HG03175 (cell line): ENCODE results near the gene ALDH18A1.
"Not testable (repeated sequence)": the region's sequence is repeated elsewhere in the genome, so short reads cannot be mapped to it uniquely, and the experiment has no call there.

Source experiments
- ATAC-seq: cut with Tn5 transposase; IDR thresholded peaks from one replicate; pipeline ENCODE4 v1.9.1; 2021; ENCODE audit warnings: mild to moderate bottlenecking, moderate library complexity; ENCODE audit not compliant: unreplicated experiment

Gene ALDH18A1

GRCh38 chr10:95656291-95657164 is at the start of gene ALDH18A1:
Gene ALDH18A1 (minus strand): TSS chr10:95656711. CDS start chr10:95653377, 3,334 bp downstream.
- peak; percentile 85 for ATAC-seq

DNA sequence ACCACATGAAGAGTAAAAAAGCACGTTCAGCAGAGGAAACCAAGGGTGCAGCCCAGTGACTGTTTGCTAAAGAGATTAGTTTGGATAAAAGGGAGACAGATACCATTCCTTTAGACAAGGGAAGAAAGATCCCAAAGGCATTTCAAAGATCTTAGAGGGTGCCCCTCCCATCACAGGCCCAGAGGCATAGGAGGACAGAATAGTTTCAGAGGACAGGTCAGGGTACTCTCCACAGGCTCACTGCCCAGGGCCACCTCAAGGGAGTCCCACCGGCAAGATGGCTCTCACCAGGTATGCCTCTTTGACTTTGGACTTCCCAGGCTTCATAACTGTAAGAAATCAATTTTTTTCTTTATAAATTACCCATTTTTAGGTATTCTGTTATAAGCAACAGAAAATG is 41.9 kb upstream of the ALDH18A1 start:
- ATAC-seq, result no peak

GRCh38 chr10:95697429-95697828 is 40.9 kb upstream of the ALDH18A1 start:
- ATAC-seq, result peak; percentile 34

DNA sequence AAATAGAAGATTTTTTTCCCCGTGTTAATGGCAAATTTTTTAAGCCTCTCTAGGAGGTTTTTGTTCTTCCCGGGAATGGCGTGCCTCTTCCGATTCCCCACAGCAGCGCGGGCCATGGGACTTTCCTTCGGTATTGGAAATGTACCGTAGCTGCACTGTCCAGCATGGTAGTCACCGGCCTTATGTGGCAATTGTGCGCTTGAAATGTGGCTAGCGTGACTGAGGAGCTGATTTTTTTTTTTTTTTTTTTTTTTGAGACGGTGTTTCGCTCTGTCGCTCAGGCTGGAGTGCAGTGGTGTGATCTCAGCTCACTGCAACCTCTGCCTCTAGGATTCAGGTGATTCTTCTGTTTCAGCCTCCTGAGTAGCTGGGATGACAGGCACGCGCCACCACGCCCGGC is 38.2 kb upstream of the ALDH18A1 start:
- ATAC-seq, result no peak

- peak; percentile 98 for ATAC-seq
Observed at GRCh38 chr10:95693668-95694534, 37.4 kb upstream of the ALDH18A1 start, which contains the start of gene TCTN3. Gene TCTN3 (minus strand): TSS chr10:95693927. CDS start chr10:95693899, 28 bp downstream.

DNA sequence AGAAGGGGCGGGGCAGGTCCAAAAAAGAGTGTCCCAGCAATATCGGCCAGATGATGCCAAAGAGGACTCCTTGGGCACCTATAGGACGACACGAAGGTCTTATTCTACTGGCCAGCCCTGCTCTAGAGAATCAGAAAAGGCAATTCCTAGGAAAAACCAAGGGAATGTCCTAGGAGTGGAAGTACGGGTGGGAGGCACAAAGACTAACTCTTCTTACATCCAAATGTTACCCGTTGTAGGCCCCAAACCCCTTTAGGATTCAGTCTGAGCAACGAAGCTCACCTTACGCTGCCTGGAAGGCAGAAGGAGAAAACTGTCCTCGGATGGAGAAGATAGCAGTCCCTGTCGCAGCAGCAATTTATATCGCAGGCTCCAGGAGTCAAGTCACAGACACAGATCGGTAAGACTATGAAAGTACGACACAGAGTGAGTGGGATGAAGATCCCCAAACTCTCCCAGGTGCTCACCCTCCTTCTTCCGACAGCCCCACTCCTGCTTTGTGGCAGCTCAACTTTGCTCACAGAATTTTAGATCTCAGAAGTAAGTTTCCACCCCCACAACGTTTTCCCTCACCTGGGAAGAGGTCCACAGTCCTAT is 36.7 kb upstream of the ALDH18A1 start:
- ATAC-seq, result no peak

DNA sequence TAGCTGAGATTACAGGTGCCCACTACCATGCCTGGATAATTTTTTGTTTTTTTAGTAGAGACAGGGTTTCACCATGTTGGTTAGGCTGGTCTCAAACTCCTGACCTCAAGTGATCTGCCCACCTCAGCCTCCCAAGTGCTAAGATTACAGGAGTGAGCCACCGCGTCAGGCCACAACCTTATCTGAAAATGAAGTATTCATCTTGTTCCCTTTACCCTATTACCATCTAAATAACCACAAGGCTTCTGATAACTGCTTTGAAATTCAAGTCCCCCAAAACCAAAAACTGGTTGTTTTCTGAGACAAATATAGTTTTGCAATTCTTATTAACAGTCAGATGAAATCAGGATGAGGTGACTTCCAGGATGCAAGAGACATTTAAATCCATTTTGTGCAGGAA is 34.8 kb upstream of the ALDH18A1 start:
- ATAC-seq, result no peak

DNA sequence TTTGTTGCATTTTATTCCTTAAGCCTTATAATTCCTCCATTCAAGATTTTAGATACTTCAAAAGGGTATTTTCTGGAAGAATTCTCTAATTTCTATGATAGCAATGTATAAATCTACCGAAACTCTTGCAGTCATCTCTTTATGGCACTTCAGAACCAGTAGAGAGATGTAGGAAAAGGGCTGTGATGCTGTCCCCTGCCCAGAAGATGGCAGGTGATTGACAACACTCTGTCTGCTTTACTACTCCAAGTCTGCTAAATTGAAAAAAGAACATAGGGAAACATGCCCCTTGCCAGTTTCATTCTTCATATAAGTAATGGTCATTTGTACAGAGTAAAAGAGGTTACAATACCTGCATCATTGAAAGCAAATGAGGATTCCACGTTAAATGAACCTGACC is 32.1 kb upstream of the ALDH18A1 start:
- ATAC-seq, result no peak

DNA sequence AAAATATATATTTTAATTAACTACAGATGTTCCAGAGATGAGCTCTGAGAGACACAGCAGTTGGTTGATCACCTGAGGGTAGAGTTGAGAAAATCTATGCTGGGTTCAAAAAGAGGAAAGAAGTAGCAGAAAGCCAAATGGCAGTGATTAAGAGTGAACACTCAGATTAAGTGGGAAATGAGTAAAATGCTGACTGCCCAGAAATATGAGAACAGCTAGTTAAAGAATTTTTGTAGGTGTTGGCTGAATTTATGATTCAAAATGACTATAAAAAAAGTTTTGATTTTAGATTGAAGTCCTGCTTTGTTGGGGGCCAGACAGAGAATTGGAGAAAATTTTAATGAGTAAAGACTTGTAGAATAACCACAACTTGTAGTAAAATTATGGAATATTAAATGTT is 27.5 kb upstream of the ALDH18A1 start:
- ATAC-seq, result no peak

DNA sequence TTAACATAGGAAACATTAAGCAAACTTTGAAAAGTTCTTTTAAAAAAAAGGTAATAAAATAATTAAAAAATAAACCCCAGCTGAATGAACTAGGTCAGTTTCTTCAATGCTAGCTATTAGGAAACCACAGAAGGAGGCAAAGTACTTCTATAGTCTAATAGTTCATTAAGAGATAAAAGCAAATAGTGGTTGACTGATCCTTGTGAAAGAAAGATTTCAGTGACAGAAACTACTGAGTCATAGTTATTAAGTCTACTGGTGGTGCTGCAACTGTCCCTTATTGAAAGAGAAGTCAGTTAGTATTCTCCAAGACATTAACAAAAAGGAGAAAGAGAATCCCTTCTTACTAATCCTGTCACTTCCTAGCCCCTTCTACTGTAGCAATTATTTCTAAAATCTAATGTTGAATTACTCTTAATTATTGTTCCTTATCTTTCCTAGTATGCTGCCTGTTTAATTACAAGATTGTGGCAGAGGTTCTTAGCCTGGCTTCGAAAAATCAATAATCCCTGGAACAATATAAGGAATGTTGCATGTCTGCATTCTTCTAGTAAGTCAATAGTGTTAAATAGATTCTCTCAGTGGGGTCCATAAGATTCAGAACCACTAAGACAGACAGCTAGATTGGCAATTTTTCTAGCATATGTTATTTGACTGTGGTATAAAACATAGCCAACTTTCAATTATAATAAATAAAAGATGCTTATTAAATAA is 19.0 kb upstream of the ALDH18A1 start:
- ATAC-seq, result no peak

DNA sequence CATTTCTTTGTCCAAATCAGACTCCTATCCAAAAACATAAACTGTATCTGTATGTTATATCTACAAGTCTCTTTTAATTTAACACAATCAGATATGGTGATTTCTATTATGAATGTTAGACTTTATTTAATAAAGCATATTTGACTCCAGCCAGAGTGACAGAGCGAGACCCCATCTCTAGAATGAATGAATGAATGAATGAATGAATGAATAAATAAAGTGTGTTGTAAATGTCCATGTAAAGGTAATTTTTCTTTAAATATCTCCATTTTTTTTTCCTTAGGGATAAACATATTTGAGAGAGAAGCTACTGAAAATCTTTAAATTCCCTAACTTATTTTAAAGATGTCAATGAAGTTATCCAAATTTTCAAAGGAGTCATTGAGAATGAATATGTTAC is 18.1 kb upstream of the ALDH18A1 start:
- no peak for ATAC-seq

DNA sequence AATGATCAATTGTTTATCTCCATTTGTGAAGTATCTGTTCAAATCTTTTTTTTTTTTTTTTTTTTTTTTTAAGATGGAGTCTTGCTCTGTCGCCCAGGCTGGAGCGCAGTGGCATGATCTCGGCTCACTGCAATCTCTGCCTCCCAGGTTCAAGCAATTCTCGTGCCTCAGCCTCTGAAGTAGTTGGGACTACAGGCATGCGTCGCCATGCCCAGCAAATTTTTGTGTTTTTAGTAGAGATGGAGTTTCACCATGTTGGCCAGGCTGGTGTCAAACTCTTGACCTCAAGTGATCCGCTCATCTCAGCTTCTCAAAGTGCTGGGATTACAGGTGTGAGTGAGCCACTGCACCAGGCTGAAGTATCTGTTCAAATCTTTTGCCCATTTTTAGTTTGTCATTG is 16.1 kb upstream of the ALDH18A1 start:
- ATAC-seq, result not testable (repeated sequence)

DNA sequence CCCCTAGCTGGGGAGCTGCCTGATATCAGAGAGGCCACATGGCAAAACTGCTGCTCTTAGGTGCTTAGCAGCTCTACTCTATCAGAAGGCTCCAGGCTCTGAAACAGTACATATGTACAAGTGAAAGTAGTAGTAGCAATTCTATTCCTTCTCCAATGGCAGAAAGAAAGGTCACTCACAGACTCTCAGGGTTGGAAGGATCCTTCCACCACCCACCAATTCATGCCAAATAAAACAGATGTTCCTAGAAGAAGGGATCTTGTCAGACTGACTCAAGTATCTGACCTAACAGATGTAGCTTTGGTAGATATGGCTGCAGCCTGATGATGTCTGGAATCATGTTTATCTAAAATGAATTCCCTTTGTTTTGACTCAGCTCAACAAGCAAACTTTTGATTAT is 8.0 kb upstream of the ALDH18A1 start:
- ATAC-seq, result no peak

GRCh38 chr10:95663496-95663895 is 7.0 kb upstream of the ALDH18A1 start:
- ATAC-seq, result no peak

GRCh38 chr10:95661818-95662217 is 5.3 kb upstream of the ALDH18A1 start:
- no peak for ATAC-seq

DNA sequence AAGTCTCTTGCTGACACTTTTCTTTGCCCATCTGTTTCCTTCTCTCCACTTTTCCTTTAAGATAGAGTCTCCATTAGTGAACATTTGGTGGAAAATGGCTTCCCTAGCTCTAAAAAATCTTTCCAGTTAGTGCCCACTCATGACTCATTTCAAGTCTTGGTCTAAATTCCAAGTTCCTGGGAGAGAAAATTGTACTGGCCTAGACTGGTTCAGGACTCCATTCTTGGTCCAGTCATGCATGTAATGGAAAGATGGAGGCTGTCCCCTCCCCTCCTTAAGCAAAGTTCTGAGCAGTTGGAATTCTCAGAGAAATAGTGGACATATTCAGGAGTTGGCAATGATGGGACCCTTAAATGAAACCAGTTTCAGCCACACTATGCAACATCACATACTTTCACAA is 3.8 kb upstream of the ALDH18A1 start:
- no peak for ATAC-seq

DNA sequence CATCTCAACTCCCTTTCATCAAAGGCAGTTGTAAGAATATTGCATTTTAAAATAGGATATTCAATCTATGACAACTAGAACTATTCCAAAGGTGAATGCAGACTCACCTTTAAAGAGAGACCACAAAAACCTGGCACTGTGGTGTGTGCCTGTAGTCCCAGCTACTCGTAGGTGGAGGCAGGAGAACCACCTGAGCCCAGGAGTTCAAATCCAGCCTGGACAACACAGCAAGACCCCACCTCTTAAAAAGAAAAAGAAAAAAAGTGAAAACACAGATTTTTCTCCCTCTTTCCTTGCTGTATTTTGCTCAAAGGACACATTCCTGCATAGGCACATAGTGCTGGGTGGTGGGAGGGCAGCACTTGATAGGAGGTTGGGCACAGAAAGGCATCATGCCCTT is 739 bp upstream of the ALDH18A1 start:
- ATAC-seq, result no peak

- ATAC-seq, result peak; percentile 22
Observed at GRCh38 chr10:95655571-95656290, 780 bp downstream of the ALDH18A1 start.

DNA sequence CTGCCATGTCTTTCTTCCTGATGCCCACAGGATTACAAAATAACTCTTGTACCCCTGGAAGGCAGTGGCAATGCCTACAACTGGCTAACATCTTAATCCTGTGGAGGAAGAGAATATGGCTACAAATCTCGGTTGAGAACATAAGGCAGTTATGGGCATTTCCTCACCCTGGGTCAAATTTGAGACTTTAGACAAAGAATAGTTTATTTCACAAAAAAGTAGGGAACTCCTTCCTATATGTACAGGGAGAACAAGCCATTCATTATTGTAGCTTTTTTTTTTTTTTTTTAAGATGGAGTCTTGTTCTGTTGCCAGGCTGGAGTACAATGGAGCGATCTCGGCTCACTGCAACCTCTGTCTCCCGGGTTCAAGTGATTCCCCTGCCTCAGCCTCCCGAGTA is 2.6 kb downstream of the ALDH18A1 start:
- no peak for ATAC-seq
